22Rv1 (cell line): ENCODE measurements around the gene TENM4.

Experiments
- ZFX ChIP-seq: fragments of 450-650 bp; IDR thresholded peaks from 2 replicates; pipeline ENCODE4 v1.6.1; 2017; ENCODE audit warnings: antibody characterized with exemption, borderline replicate concordance
- TF ChIP-seq, protein P1 (sequence below): fragments of 450-650 bp; IDR thresholded peaks from 2 replicates; pipeline ENCODE4 v1.5.1; 2017; ENCODE audit warnings: mild to moderate bottlenecking

DNA sequence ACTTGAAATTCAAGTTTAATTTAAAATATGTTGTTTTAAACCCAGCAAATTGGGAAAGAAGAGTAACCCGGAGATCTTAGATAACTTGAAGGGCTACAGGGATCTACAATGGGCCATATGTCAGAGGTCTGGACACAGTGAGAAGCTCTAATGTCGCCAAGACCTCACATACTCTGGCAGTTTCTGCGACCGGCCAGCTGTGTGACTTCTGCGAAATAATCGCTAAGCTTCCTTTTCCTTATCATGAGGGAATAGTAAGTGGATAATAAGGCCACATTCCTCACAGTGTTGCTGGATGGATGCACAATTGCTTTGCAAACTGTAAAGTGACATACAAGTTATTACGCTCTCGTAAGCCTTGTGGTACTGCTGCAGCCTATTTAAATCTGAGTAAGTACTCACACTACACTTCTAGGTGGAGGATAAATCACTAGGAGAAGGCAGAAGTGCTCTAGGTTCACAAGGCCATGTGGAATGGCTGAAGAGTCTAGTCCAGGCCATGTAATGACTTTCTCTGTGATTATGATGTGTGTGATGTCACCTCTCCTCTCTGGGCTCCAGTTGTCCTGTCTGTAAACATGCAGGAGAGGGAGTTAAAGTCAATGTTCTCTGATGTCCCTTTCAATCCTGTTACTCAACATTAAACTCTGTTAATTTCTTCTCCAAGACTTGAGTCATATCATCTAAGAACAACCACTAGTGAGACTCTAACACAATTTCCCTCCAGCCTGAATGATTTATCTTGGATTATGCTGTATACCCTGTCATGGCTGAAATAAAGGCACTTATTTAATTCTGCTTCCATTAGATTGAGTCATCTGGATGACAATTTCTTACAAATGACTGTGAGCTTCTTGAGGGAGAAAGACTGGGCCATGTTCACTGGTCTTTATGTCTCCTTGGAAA is 673.5 kb downstream of the TENM4 start:
- TF ChIP-seq, protein P1, sequence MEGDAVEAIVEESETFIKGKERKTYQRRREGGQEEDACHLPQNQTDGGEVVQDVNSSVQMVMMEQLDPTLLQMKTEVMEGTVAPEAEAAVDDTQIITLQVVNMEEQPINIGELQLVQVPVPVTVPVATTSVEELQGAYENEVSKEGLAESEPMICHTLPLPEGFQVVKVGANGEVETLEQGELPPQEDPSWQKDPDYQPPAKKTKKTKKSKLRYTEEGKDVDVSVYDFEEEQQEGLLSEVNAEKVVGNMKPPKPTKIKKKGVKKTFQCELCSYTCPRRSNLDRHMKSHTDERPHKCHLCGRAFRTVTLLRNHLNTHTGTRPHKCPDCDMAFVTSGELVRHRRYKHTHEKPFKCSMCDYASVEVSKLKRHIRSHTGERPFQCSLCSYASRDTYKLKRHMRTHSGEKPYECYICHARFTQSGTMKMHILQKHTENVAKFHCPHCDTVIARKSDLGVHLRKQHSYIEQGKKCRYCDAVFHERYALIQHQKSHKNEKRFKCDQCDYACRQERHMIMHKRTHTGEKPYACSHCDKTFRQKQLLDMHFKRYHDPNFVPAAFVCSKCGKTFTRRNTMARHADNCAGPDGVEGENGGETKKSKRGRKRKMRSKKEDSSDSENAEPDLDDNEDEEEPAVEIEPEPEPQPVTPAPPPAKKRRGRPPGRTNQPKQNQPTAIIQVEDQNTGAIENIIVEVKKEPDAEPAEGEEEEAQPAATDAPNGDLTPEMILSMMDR = no peak
- no peak for TF ChIP-seq ZFX
